CD4-positive, CD25-positive, alpha-beta regulatory T cell (primary cell): ENCODE results near the gene PHKA1. TPM values are rescaled to one million over a fixed set of nuclear protein-coding genes. Genes with fewer than 3 reads are reported as not detected.
"Not testable (repeated sequence)": the region's sequence is repeated elsewhere in the genome, so short reads cannot be mapped to it uniquely, and the experiment has no call there.

ENCODE experiments used
- ATAC-seq, 2 donors: fragments of 150-1000 bp; cut with Tn5 transposase; one replicate each; pipeline ENCODE4 v1.10.0; 2021; ENCODE audit warnings: low read depth in 2 of 2, moderate number of reproducible peaks in 2 of 2, moderate library complexity in 1 of 2
- DNase-seq, 3 donors: peaks; one replicate each; pipeline versions ENCODE4 v3.0.0 to v3.0.0-alpha.2; 2012 to 2022; ENCODE audit warnings: mixed read lengths in 1 of 3
- H3K27ac ChIP-seq: one replicate; pipeline ENCODE4 v1.7.0; 2013; ENCODE audit warnings: mild to moderate bottlenecking, low read length; ENCODE audit not compliant: insufficient read depth, poor library complexity, severe bottlenecking
- H3K27me3 ChIP-seq: one replicate; pipeline ENCODE4 v1.7.0; 2013; ENCODE audit warnings: low read length; ENCODE audit not compliant: control insufficient read depth, insufficient read depth
- H3K36me3 ChIP-seq: one replicate; pipeline ENCODE4 v1.7.0; 2013; ENCODE audit warnings: mild to moderate bottlenecking, low read length, moderate library complexity; ENCODE audit not compliant: control insufficient read depth, insufficient read depth
- H3K4me1 ChIP-seq: 2 replicates; pipeline ENCODE4 v1.7.0; 2013; ENCODE audit warnings: mild to moderate bottlenecking, low read length; ENCODE audit not compliant: insufficient read depth, control insufficient read depth, poor library complexity, severe bottlenecking
- H3K4me3 ChIP-seq: one replicate; pipeline ENCODE4 v1.7.0; 2013; ENCODE audit warnings: low read depth, mild to moderate bottlenecking, low read length, moderate library complexity
- H3K9me3 ChIP-seq, 2 experiments: 1 replicate in 1 of 2; 2 replicates in 1 of 2; pipeline ENCODE4 v1.7.0; 2013; ENCODE audit warnings: low read length in 2 of 2, mild to moderate bottlenecking in 1 of 2, moderate library complexity in 1 of 2; ENCODE audit not compliant: control insufficient read depth in 2 of 2
- H3K27ac Mint-ChIP-seq, 3 donors: one replicate each; pipeline ENCODE4 v1.8.0; 2020 to 2022; ENCODE audit warnings: mild to moderate bottlenecking in 3 of 3, mixed read lengths in 3 of 3, moderate library complexity in 2 of 3
- H3K27me3 Mint-ChIP-seq: one replicate; pipeline ENCODE4 v1.8.0; 2022; ENCODE audit warnings: mild to moderate bottlenecking, mixed read lengths
- H3K36me3 Mint-ChIP-seq: one replicate; pipeline ENCODE4 v1.8.0; 2020; ENCODE audit warnings: mixed read lengths
- H3K4me1 Mint-ChIP-seq, 4 donors: one replicate each; pipeline ENCODE4 v1.8.0; 2020 to 2022; ENCODE audit warnings: mixed read lengths in 4 of 4, mild to moderate bottlenecking in 1 of 4
- H3K4me3 Mint-ChIP-seq, 4 donors: one replicate each; pipeline ENCODE4 v1.8.0; 2020 to 2022; ENCODE audit warnings: mild to moderate bottlenecking in 4 of 4, mixed read lengths in 4 of 4, moderate library complexity in 3 of 4
- H3K9me3 Mint-ChIP-seq, 7 donors: one replicate each; pipeline ENCODE4 v1.8.0; 2020 to 2022; ENCODE audit warnings: mixed read lengths in 7 of 7, mild to moderate bottlenecking in 3 of 7, moderate library complexity in 2 of 7
- polyA plus RNA-seq, 4 donors: library from polyadenylated mRNA; unstranded; fragments of 300-500 nt; fragmentation: Illumina TruSeq; gene quantifications; one replicate each; pipeline ENCODE4 v1.2.3, GENCODE V29; 2021
- total RNA-seq: library from RNA; stranded (reverse); gene quantifications from one replicate; pipeline ENCODE4 v1.2.3, GENCODE V29; 2022

PHKA1 gene
- total and polyA plus RNA-seq, 5 donors from 2014 or later, result 0.08 to 0.30 TPM; not detected in 3

- no peak overlapping the region for H3K4me3 Mint-ChIP-seq
- H3K27ac ChIP-seq, result no peak overlapping the region
- H3K9me3 Mint-ChIP-seq, result no peaks in the 10 kb centered on the region
- ATAC-seq (no peak), DNase-seq (no peak)
- no peak overlapping the region for H3K4me3 ChIP-seq
- peak overlapping the region in 1 of 3 donors; percentile 5 for H3K27ac Mint-ChIP-seq
- peaks cover 24% of the 10 kb centered on the region for H3K36me3 Mint-ChIP-seq
- H3K27me3 ChIP-seq, result no peaks in the 10 kb centered on the region
- peaks cover 2 to 14% (median 5%) of the 10 kb centered on the region in 4 donors for H3K4me1 Mint-ChIP-seq
- peaks cover 15% of the 10 kb centered on the region for H3K36me3 ChIP-seq
- H3K27me3 Mint-ChIP-seq, result no peaks in the 10 kb centered on the region
- no peaks in the 10 kb centered on the region for H3K9me3 ChIP-seq
- H3K4me1 ChIP-seq, result no peaks in the 10 kb centered on the region
Measured at GRCh38 chrX:72568406-72569092, 145.6 kb downstream of the PHKA1 start.

DNA sequence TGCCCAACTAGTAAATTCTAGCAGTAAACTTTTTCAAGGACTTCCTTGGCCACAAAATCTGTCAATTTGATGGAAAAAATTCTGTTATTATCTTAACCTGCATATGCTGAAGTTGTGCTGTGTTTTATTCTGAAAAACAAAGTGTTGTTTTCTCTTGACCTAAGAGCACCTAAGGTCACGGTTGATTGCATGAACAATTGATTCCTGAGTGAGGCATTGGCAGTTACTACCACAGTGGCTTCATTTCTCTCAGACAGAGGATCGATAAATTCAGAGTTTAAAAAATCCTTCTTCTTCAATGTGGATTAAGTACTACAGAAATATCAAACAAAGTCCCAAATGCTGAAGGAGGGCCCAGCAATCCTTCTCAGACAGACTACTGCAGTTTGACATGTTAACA, 147.7 kb downstream of the PHKA1 start:
- Mint-ChIP-seq H3K4me3 (no peak overlapping the region), H3K4me1 (peaks cover 0 to 10% (median 6%) of the 10 kb centered on the region in 4 donors), H3K36me3 (peaks cover 29% of the 10 kb centered on the region), H3K27me3 (no peaks in the 10 kb centered on the region), H3K9me3 (no peaks in the 10 kb centered on the region), H3K27ac (no peak overlapping the region)
- Histone ChIP-seq H3K27ac (no peak overlapping the region), H3K4me1 (no peaks in the 10 kb centered on the region), H3K4me3 (no peak overlapping the region), H3K36me3 (peaks cover 15% of the 10 kb centered on the region), H3K27me3 (no peaks in the 10 kb centered on the region), H3K9me3 (no peaks in the 10 kb centered on the region)
- no peak for ATAC-seq
- no peak for DNase-seq

GRCh38 chrX:72559655-72560054, 154.5 kb downstream of the PHKA1 start:
- not testable (repeated sequence) for H3K9me3 ChIP-seq, H3K36me3 ChIP-seq, H3K4me3 Mint-ChIP-seq, DNase-seq, H3K27ac ChIP-seq, H3K27me3 ChIP-seq, H3K27me3 Mint-ChIP-seq, H3K27ac Mint-ChIP-seq, ATAC-seq, H3K4me3 ChIP-seq, H3K4me1 ChIP-seq, H3K9me3 Mint-ChIP-seq
- H3K4me1 Mint-ChIP-seq, result peaks cover 0 to 23% (median 11%) of the 10 kb centered on the region in 4 donors
- H3K36me3 Mint-ChIP-seq, result peaks cover 12% of the 10 kb centered on the region

- Histone ChIP-seq H3K4me3 (no peak overlapping the region), H3K4me1 (no peaks in the 10 kb centered on the region), H3K27ac (no peak overlapping the region), H3K27me3 (no peaks in the 10 kb centered on the region), H3K9me3 (no peaks in the 10 kb centered on the region), H3K36me3 (peaks cover 3% of the 10 kb centered on the region)
- Mint-ChIP-seq H3K4me1 (peaks cover 5 to 21% (median 9%) of the 10 kb centered on the region in 4 donors), H3K9me3 (peaks cover 0 to 2% (median 0%) of the 10 kb centered on the region in 7 donors), H3K27ac (no peak overlapping the region), H3K27me3 (no peaks in the 10 kb centered on the region), H3K36me3 (peaks cover 7% of the 10 kb centered on the region), H3K4me3 (no peak overlapping the region)
- ATAC-seq, result no peak
- DNase-seq, result peak in 1 of 3 donors; percentile 9
Measured at GRCh38 chrX:72554448-72555140, 159.5 kb downstream of the PHKA1 start.

GRCh38 chrX:72552443-72552842, 161.7 kb downstream of the PHKA1 start:
- H3K36me3 Mint-ChIP-seq, H3K27me3 ChIP-seq, H3K27ac ChIP-seq, ATAC-seq, DNase-seq, H3K4me1 ChIP-seq, H3K9me3 ChIP-seq, H3K9me3 Mint-ChIP-seq, H3K36me3 ChIP-seq, H3K27ac Mint-ChIP-seq, H3K4me3 Mint-ChIP-seq, H3K4me3 ChIP-seq, H3K27me3 Mint-ChIP-seq: not testable (repeated sequence)
- peaks cover 3 to 14% (median 7%) of the 10 kb centered on the region in 4 donors for H3K4me1 Mint-ChIP-seq

- Histone ChIP-seq H3K27me3 (no peaks in the 10 kb centered on the region), H3K4me3 (no peak overlapping the region), H3K4me1 (no peaks in the 10 kb centered on the region), H3K9me3 (no peaks in the 10 kb centered on the region), H3K27ac (no peak overlapping the region), H3K36me3 (peaks cover 3% of the 10 kb centered on the region)
- Mint-ChIP-seq H3K4me3 (no peak overlapping the region), H3K4me1 (peaks cover 0 to 9% (median 2%) of the 10 kb centered on the region in 4 donors), H3K36me3 (peaks cover 20% of the 10 kb centered on the region), H3K27ac (no peak overlapping the region), H3K9me3 (no peaks in the 10 kb centered on the region), H3K27me3 (no peaks in the 10 kb centered on the region)
- ATAC-seq (no peak), DNase-seq (no peak)
Measured at GRCh38 chrX:72545990-72546389, 168.1 kb downstream of the PHKA1 start.

DNA sequence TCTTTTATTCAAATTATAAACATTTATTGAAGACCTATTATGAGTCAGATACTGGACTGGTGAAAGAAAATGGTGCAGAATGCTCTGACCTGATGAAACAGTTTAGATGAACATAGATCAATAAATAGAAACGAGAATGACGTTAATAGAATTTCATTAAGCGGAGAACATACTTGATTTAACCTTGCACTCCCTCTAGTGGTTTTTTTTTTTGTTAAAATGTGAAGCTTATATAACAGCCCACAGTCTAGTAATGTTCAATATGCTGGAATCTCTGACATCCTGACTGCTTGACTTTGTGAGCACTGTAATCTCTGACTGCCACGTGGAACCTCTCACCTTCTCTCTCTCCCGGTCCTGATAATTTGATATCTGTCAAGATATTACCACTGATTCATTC, 173.8 kb downstream of the PHKA1 start:
- no peak for ATAC-seq

More for the DNA sequence above, 173.8 kb downstream of the PHKA1 start:
- peak in 1 of 3 donors; percentile 23 for DNase-seq
- Histone ChIP-seq H3K27me3 (no peaks in the 10 kb centered on the region), H3K4me1 (no peaks in the 10 kb centered on the region), H3K36me3 (no peaks in the 10 kb centered on the region), H3K27ac (no peak overlapping the region), H3K9me3 (no peaks in the 10 kb centered on the region), H3K4me3 (no peak overlapping the region)
- peaks cover 0 to 7% (median 0%) of the 10 kb centered on the region in 4 donors for H3K4me1 Mint-ChIP-seq
- no peaks in the 10 kb centered on the region for H3K9me3 Mint-ChIP-seq
- no peak overlapping the region for H3K4me3 Mint-ChIP-seq
- no peak overlapping the region for H3K27ac Mint-ChIP-seq
- peaks cover 7% of the 10 kb centered on the region for H3K36me3 Mint-ChIP-seq
- no peaks in the 10 kb centered on the region for H3K27me3 Mint-ChIP-seq
